ENCODE data around the gene PDCD6IP.
"Not testable (repeated sequence)": the region's sequence is repeated elsewhere in the genome, so short reads cannot be mapped to it uniquely, and the experiment has no call there.

The PDCD6IP gene

DNA sequence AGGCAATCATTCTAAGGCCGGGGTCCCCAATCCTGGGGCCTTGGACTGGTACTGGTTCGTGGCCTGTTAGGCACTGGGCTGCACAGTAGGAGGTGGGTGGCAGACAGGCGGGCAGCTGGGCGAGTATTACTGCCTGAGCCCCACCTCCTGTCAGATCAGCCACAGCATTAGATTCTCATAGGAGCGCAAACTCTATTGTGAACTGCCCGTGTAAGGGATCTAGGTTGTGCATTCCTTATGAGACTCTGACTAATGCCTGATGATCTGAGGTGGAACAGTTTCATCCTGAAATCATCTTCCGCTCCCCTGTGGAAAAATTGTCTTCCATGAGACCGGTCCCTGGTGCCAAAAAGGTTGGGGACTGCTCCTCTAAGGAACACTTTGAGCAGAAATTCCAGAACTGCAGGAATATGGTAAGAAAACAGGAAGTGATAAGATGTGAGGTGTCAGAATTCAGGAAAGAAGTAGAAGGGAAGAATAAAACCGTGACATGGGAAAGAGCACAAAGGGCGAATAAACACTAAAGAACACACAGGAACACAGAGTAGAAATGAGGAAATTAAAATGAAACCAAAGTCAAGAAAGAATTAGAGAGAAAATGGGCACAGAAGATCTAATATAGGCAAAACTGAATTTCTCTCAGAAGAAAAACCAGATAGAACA, 57.6 kb downstream of the PDCD6IP start:
- DNase-seq: no peak

DNA sequence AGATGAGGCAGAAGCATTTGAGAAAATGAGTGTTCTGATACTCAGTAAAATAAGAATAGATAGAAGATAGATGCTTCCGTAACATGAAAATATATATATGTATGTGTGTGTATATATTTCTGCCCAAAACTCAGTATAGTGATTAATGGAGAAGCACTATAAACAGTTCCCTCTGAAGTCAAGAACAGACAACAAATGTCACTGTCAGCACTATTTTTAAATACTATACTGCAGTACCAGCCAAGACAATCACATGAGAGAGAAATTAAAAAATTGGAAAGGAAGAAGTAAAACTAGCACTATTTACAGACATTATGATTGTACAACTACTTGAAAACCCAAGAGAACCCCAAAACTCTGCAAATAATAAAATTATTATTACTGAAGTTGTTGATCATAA, 59.3 kb downstream of the PDCD6IP start:
- not testable (repeated sequence) for DNase-seq

DNA sequence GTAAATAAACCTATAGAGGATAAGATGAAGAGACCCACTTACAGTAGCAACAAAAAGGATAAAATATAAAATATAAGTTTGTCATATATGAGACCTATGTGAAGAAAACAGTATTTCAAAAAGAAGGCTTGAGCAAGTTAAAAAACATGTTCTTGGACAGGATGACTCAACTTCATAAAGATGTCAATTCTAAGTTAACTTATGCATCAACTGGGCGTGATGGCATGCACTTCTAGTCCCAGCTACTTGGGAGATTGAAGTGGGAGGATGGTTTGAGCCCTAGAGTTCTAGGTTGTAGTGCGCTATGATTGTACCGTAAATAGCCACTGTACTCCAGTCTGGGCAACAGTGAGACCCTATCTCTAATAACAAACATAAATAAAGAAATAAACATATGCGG, 59.7 kb downstream of the PDCD6IP start:
- DNase-seq: no peak

DNA sequence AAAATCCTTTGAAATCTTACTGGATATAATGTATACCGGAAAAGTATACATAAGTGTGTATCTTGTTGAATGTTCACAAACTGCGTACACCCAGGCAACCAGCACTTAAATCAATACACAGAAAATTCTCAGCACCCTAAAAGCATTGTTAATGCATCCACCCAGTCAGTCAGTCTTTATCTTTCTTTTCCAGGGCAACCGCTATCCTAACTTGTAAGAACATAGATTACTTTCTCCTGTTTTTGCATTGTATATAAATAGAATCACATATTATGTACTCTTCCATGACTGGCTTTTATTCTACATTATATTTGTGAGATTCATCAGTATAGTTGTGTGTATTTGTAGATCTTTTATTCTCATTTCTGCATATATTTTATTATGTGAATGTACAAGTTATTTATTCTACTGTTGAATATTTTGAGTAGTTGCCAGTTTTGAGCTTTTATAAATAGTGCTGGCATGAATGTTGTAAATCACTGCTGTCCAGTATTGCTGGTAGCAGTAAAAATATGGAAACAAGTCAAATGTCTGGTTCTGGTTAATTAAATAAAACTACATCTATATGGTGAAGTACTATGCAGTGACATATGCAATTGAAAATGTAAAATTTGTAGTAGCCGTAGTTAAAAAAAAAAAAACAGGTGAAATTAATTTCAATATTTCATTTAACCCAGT, 62.1 kb downstream of the PDCD6IP start:
- no peak for DNase-seq

DNA sequence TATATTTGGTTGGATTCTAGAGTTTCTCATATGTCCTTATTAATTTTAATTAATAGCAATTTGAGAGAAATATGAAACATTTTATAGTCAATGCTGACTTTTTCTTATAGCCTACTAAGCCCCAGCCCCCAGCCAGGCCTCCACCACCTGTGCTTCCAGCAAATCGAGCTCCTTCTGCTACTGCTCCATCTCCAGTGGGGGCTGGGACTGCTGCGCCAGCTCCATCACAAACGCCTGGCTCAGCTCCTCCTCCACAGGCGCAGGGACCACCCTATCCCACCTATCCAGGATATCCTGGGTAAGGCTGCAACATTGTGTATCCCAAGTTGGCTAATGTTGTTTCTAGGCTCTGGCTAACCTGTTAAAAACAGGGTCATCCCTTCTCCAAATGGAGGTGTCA, 66.7 kb downstream of the PDCD6IP start:
- DNase-seq: no peak

DNA sequence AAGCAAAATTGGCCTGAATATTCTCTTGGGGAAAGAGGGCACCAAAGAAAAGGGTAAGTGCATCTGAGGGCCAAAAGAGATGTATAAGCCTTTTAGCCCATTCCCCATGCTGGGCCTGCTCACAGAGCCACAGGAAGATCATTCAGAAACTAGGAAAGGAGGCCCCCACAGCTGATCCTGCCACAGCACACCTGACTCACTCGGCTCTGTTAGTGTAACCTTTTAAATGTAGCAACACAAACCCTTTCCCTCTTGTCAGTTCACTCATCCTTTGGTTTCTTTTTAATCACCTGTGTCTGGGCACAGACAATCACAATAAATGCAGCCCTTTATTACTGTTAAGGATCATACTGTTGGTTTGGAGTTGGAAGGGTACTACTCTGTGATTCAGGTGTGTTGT, 69.9 kb downstream of the PDCD6IP start:
- no peak for DNase-seq

DNA sequence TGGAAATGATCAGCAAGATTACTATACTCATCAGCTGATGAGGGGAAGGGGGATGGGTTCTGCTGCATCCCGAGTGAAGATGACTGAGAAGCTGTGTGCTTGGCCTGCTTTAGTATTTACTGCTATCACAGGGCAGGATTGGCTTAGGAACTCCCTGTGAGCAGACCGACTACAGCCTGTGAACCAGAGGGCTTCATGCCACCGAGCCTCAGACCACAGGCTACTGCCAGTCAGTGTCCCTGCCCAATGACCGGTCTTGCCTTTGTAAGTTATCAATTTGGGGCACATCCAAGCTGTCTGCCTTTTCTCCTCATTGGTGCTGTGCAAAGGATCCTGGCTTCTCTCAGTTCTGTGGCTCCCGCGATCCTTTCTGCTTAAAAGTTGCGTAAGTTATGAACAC, 71.5 kb downstream of the PDCD6IP start:
- no peak for DNase-seq

DNA sequence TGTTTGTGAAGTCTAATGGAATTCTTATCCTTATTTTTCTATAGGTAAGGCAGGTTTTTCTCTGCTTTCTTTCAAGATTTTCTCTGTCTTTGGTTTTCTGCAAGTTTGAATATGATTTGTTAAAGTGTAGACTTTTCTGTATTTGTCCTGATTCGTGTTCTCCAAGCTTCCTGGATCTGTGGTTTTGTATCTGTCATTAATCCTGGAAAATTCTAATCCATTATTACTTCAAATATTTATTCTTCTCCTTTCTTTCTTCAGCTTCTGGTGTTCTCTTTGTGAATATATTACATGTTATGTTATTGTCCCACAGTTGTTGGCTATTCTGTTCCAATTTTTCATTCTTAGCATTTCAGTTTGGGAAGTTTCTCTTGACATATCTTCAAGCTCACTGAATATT, 76.4 kb downstream of the PDCD6IP start:
- no peak for DNase-seq

DNA sequence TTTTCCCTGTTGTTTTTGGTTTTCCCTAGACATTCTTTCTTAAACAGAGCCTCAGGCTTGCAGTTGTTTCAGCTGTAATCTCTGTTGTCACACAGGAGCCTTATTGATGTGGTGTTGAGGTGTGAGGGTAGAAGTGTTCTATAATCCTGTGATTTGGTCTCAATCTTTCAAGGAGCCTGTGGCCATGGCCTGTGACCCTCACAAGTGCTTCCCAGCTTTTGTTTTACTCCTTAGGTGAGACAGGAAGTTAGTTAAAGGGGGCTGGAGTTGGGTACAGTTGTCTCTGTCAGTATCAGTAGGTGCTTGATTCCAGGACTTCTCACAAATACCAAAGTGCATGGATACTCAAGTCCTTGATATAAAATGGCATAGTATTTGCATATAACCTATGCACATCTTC, 77.2 kb downstream of the PDCD6IP start:
- DNase-seq: no peak

DNA sequence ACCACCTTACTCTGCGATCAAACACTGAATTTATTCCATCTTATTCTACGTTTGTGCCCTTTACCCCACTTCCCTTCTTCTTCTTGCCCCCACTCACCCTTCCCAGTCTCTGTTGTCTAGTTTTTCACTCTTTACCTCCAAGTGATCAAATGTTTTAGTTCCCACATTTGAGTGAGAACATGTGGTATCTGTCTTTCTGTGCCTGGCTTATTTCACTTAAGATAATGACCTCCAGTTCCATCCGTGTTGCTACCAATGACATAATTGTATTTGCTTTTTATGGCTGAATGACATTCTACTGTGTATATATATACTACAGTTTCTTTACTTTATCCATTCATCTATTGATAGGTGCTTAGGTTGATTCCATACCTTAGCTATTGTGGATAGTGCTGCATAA, 78.8 kb downstream of the PDCD6IP start:
- DNase-seq: no peak

DNA sequence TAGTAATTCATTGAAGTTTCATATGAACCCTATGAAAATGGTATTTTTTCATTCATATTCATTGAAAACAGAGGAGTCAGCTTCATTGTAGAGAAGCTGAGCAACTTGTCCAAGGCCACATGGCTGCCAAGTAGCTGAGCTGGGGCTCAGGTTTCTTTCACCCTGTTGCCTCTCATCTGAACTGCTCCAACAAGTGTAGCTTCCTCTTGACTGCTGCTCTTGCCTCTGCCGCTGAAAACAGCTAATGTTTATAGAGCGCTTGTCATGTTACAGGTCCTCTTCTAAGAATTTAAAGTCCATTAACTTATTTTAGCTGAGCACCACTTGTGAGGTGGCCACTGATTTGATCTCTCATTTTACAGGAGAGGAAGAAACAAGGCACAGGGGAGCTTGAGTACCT, 81.1 kb downstream of the PDCD6IP start:
- no peak for DNase-seq

DNA sequence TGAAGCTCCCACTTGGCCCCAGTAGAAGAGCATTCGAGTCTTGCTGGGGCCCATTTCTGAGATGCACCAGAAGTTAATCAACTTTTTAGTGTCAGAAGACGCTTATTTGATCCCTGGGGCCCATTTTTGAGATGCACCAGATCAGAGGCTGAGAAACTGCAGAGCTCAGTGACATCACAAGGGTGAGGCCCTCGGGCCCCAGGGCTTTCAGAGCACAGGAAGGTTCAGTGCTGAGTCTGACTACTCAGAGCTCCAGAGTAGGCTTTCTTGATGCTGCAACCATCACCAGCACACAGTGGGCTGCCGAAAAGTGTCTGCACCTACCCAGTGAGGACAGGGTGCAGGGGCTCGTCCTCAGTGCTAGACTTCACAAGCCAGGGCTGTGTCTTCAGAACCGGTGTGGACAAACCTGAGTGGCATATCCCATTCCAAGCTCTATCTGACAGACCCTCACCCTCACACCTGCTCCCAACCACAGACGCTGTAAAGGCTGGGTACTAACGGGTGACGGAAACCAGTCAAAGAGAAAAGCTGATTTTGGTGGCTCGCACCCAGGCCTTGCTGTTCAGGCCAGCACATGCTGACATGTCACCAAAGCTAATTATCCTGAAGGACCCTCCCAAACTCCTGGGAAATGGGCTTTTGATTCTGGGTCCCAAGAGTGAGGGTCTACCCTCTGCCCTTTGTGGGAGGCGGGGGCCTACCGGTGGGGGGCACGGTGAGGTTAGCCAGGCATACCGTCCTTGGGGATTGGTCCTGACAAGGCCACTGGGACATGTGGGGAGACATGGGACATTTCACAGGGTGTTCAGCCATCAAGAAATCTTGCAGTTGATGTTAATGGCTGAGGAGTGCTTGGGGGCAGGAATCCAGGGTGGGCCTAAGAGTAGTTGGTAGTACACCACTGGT, 83.0 kb downstream of the PDCD6IP start:
- DNase-seq: no peak

DNA sequence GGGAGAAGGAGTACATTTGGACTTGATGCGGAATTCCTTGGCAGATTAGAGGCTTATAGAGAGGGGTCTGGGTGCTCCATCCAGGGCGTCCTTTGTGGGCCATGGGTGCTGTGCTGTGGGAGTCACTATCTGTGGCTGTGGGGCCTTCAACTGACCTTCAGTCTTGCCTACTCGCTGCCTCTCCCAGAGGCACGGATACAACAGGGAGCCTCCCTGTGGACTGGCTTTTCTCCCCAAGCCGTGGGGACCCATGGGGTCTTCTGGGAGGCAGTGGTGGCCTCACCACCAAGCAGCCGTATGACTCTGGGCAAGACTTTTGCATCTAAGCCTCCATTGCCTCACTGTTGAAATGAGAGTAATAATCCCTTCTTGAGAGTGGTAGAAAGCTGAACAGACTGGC, 83.9 kb downstream of the PDCD6IP start:
- DNase-seq: no peak

DNA sequence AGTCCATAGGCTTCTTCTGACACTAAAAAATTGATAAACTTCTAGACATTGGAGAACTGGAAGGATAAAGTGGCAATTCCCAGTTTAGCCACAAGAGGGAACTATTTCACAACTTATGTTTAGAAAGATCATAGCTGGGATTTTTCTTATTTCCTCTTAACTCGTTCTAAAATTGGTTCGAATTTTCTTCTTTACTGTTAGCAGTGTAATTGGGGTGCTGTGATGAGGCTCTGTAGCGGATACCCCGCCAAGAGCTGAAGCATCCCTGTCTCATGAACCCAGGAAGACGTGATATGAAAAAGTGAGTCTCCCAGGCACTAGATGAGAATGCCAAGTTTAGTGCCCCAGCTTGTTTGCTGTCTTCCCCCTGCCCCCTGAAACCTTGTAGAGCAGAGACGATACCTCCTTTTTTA, 85.1 kb downstream of the PDCD6IP start:
- peak; percentile 63 for DNase-seq

DNA sequence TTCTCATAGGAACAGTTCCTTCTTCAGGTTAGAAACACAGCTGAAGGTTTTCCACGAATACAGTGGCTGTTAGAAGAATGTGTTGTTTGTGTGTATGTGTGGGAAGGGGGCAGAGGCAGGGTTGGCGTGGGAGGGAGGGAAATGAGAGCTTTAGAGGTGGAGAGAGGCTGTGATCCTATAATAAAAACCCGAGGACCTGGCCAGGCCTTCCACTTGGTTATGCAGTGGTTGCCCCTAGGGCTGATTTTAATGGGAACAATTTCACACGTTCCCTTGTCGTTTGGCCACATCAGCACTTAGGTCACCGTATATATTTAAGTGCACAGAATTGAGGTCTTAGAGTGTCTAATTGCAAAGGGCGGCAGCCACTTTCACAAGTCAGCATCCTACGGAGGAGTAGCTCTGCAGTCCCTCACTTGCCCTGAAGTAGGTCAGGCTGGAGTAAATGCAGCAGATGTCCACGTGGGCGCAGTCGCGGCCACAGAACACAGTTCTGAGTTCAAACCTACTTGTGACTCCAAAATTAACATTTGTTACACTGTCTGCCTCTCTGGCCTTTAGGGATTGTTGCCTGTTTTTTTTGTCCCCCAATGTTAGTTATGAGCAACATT, 85.6 kb downstream of the PDCD6IP start:
- DNase-seq: no peak

DNA sequence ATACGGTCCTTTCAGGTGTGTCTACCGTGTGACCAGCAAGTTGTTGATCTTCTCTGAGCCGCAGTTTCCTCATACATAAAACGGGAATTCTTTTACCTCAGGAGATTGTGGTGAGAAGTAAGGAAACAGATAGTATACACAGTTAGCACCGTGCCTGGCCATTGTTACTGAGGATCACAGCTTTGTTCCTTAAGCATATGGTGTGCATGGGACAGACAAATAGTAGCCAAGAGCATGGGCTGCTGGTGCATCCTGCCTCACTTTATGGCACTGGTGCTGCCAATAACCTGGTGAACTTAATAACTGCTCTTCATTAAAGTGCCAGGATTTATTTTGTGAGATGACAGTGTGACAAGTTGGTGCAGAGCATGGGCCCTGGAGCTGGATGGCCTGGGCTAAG, 86.3 kb downstream of the PDCD6IP start:
- DNase-seq: no peak

DNA sequence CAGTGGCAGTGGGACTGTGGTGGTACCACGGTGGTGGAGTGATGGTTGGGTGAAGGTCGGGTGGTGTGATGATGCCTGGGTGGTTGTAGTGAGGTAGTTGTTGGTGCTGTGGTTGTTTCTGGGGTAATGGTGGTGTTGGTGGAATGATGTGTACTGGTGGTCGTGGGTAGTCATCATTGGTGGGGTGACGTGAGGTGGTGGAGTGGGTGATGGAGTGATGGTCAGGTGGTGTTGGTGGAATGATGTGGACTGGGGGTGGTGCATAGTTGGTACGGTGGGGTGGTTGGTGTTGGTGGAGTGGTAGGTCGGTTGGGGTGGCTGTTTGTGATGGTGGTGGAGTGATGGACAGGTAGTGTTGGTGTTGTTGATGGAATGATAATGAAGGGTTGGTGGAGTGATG, 87.1 kb downstream of the PDCD6IP start:
- no peak for DNase-seq

DNA sequence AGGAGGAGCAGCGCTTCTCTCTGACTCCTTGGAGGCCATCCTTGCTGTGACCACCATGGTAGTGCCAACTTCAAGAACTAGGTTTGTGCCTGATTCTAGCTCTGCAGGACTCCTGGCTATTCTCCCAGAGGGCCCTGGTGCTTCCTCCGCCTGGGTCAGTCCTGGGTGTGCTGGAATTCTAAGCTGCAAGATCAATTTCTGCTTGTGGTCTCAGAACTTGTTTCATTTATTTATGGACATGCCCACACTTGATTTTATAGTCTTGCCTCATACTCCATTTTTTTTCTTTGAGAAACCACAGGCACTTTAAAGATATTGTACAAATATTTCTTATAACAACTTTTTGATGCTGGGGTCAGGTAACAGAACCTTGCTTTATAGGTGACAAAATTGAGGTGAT, 87.6 kb downstream of the PDCD6IP start:
- no peak for DNase-seq

DNA sequence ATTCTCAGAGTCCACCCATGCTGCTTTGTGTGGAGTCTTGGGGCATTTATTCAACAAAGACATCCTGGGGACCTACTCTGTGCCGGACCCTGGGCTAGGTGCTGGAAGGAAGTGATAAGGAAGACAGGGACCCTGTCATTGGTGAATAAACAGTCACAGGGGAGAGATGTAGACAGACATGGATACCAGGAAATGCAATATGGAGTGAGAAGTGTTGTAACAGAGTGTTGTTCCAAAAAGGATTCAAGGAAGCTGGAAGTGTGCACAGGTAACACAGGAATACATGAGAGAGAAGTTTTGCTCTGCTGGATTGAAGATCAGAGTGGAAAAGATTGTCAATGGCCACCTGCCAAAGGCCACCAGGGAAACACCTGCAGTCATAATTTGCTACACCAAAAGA, 89.0 kb downstream of the PDCD6IP start:
- no peak for DNase-seq

DNA sequence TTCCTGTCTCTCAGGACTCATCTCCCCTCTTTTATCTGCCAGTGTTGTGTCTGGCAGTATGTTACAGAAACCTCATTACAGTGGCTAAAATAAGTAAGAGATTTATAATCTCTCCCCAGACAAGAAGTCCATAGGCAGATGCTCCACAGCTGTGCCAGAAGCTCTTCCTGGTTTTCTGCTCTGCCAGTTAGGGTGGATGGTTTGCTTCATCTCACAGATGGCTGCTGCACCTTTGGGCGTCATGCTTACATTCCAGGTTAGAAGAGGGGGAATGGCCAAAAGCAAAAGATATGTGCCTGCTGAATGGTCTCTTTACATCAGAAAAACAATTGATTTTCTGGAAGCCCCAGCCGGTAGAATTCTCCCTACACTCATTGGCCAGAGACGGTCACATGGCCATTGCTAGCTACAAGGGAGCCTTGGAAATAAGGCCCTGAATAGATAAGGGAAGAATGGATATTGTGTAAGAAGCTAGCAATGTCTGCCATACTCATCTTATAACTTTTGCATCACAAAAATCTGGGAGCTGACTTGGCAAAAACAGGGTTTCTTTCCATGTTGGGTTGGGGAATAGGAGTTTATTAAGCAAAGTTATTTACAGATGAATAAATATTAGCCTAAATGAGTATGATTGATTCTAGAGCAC, 91.1 kb downstream of the PDCD6IP start:
- DNase-seq: no peak

DNA sequence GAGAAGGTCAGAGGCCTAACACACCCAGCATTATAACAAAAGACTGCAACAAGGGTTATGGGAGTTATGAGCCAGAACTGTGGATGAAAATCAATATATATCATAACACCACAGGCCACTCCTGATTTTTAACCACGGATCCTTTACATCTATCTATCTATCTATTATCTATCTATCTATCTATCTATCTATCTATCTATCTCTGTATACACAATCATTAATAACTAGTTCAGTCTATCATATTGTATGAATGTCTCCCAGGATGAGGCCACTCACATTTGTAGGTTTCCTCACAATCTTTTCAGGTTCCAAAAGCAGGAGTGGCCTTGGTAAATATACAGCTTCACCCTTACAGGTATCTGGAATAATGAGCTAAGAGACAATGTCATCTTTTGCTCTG, 94.2 kb downstream of the PDCD6IP start:
- DNase-seq: no peak

DNA sequence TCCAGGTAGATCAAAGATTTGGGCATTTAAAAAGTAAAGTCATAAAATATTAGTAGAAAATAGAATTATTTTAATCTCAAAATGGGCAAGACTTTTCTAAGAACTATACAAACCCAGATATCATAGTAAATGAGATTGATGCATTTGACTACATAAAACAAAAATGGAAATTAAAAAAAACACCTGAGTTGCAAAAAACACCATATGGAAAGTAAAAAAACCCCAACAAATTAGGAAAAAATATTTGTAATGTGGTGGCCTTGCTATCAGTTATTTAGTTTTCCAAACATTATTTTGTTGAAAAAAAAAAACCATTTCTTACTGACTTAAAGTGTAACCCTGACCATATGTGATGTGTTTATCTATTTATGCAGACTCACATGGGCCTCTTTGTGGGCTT, 97.2 kb downstream of the PDCD6IP start:
- DNase-seq: no peak

DNA sequence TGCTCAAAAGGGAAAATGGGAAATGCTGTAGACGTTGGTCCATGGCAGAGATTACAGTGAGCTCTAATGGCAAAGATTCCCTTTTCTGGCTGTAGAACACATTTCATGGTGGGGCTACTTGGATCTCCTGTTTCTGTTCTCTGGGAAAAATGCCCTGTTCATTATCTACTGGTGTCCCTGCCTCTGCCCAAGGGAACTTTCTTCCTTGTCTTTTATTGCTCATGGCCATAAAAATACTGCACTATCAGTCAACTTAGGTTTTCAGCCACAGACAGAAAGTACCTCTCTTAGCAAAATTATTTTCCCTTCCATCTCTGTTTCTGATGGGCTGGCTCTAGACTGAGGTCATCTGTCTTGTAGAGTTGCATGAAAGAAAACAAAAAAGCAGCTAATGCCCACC, 98.9 kb downstream of the PDCD6IP start:
- no peak for DNase-seq

Measured in hematopoietic multipotent progenitor cell treated with erythropoietin and hydrocortisone succinate and interleukin-3 and kit ligand, for 8 days (in vitro differentiated cells).